HG02759 (cell line): ENCODE data around the gene PPP1R3F.
"Not testable (repeated sequence)": the region's sequence is repeated elsewhere in the genome, so short reads cannot be mapped to it uniquely, and the experiment has no call there.

Experiments
- ATAC-seq: cut with Tn5 transposase; IDR thresholded peaks from one replicate; pipeline ENCODE4 v1.9.1; 2021; ENCODE audit warnings: mild to moderate bottlenecking, moderate library complexity; ENCODE audit not compliant: unreplicated experiment

The PPP1R3F gene

GRCh38 chrX:49308604-49309269 lies 39.1 kb downstream of the PPP1R3F start:
- ATAC-seq = no peak

GRCh38 chrX:49309401-49309981 lies 39.9 kb downstream of the PPP1R3F start:
- no peak for ATAC-seq

- ATAC-seq = no peak
Observed at GRCh38 chrX:49310371-49310770, 40.8 kb downstream of the PPP1R3F start.

- ATAC-seq = no peak
Observed at GRCh38 chrX:49312176-49312575, 42.6 kb downstream of the PPP1R3F start.

GRCh38 chrX:49316085-49316484 lies 46.5 kb downstream of the PPP1R3F start:
- no peak for ATAC-seq

GRCh38 chrX:49321737-49322136 lies 52.1 kb downstream of the PPP1R3F start, which contains the start of gene GAGE12J:
TSS of gene GAGE12J (plus strand) at chrX:49322037. CDS start at chrX:49323194, 1,157 bp downstream.
- ATAC-seq = not testable (repeated sequence)

GRCh38 chrX:49322266-49322665 lies 52.7 kb downstream of the PPP1R3F start:
- not testable (repeated sequence) for ATAC-seq

- not testable (repeated sequence) for ATAC-seq
Observed at GRCh38 chrX:49323735-49324134, 54.1 kb downstream of the PPP1R3F start.

- not testable (repeated sequence) for ATAC-seq
Observed at GRCh38 chrX:49330421-49330820, 60.8 kb downstream of the PPP1R3F start.

- not testable (repeated sequence) for ATAC-seq
Observed at GRCh38 chrX:49331282-49331681, 61.7 kb downstream of the PPP1R3F start, which contains the start of gene GAGE13. TSS of gene GAGE13 (plus strand) at chrX:49331582. CDS start at chrX:49332738, 1,156 bp downstream.

- ATAC-seq = not testable (repeated sequence)
Observed at GRCh38 chrX:49331841-49332240, 62.2 kb downstream of the PPP1R3F start.
